ENCODE measurements around the gene CLDND1. TPM values are rescaled to one million over a fixed set of nuclear protein-coding genes. Genes with fewer than 3 reads are reported as not detected.
"Not testable (repeated sequence)": the region's sequence is repeated elsewhere in the genome, so short reads cannot be mapped to it uniquely, and the experiment has no call there.

Gene CLDND1
- total RNA-seq, 4 donors from 2014 or later: 84.6 to 191 (median 139) TPM

DNA sequence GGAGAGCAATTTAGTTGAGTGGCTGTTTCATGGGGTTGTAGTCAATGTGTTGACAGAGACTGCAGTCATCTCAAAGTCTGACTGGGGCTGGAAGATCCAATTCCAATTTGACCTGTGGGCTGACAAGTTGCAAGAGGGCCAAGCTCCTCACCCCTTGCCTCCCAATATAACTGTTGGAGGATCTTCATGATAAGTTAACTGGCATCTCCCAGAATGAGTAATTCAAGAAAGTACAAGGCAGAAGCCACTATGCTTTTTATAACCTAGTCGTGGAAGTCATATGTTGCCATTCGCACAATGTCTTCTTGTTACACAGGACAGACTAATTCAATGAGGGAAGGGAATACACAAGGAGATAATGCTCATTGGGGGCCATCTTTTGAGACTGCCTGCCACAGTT, 38.2 kb upstream of the CLDND1 start:
- Histone ChIP-seq H3K36me3 (no peaks in the 10 kb centered on the region), H3K9me3 (no peaks in the 10 kb centered on the region), H3K4me3 (no peak overlapping the region), H3K27ac (replicated peaks in 1 of 4) (no peak overlapping the region), H3K4me1 (no peaks in the 10 kb centered on the region), H3K27me3 (no peaks in the 10 kb centered on the region)
- no peak for TF ChIP-seq POLR2AphosphoS5 (IDR thresholded peaks at IDR 0.05)
- no peak for TF ChIP-seq POLR2A (IDR thresholded peaks at IDR 0.05; ENCODE audit: low read depth)
- no peak for TF ChIP-seq CTCF (IDR thresholded peaks at IDR 0.05)
- no peak for TF ChIP-seq EP300 (IDR thresholded peaks at IDR 0.05)
- WGBS: 92% methylated on average over 2 of the region's 2 CpGs
- DNase-seq (ENCODE audit: extremely low spot score): no peak
- intact Hi-C loops (cut with DNase I): no loop called here

GRCh38 chr3:98559769-98560168, 37.1 kb upstream of the CLDND1 start:
- DNase-seq (ENCODE audit: extremely low spot score); H3K27ac ChIP-seq (replicated peaks in 1 of 4); intact Hi-C loops (cut with DNase I); H3K27me3 ChIP-seq; H3K4me1 ChIP-seq; H3K36me3 ChIP-seq; H3K9me3 ChIP-seq; H3K4me3 ChIP-seq: not testable (repeated sequence)
- 91% methylated on average over 2 of the region's 2 CpGs for WGBS

GRCh38 chr3:98558100-98558827, 35.6 kb upstream of the CLDND1 start:
- H3K36me3 ChIP-seq: no peaks in the 10 kb centered on the region
- no peaks in the 10 kb centered on the region for H3K27me3 ChIP-seq
- no peak overlapping the region for H3K27ac ChIP-seq (replicated peaks in 1 of 4)
- no peak for DNase-seq (ENCODE audit: extremely low spot score)
- TF ChIP-seq POLR2AphosphoS5 (IDR thresholded peaks at IDR 0.05) (no peak), POLR2A (IDR thresholded peaks at IDR 0.05; ENCODE audit: low read depth) (no peak), CTCF (IDR thresholded peaks at IDR 0.05) (no peak), EP300 (IDR thresholded peaks at IDR 0.05) (no peak)
- no peak overlapping the region for H3K4me3 ChIP-seq
- 78% methylated on average over 6 of the region's 6 CpGs for WGBS
- H3K9me3 ChIP-seq: no peaks in the 10 kb centered on the region
- intact Hi-C loops (cut with DNase I): no loop called here
- no peaks in the 10 kb centered on the region for H3K4me1 ChIP-seq

DNA sequence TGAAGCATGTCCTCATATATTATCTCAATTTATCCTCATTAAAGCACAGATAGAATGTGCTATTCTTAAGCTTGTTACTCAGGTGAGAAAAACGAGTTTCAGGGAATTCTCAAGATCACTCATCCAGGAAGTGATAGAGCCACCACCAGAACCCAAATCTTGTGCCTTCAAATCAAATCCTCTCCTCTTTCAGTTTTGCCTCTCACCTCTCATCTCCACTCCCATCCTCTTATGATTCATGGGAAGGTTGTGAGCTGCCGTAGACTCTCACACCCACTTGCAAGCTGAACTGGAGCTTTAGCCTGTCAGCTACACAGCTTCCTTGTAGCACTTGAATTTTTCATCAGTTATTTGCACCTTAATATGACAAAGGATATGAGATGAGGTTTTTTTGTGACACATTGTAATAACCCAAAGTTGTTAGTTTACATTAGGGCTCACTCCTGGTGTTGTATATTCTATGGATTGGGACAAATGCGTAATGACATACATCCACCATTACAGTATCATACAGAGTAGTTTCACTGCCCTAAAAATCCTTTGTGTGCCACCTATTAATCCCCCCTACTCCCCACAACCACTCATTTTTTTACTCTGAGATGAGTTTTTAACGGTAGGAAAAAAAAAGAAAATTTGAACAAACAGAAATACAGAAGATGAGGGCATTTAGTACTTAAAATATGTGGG, 34.8 kb upstream of the CLDND1 start:
- Histone ChIP-seq H3K4me1 (no peaks in the 10 kb centered on the region), H3K27ac (replicated peaks in 1 of 4) (no peak overlapping the region), H3K36me3 (no peaks in the 10 kb centered on the region), H3K27me3 (no peaks in the 10 kb centered on the region), H3K4me3 (no peak overlapping the region), H3K9me3 (no peaks in the 10 kb centered on the region)
- TF ChIP-seq CTCF (IDR thresholded peaks at IDR 0.05): no peak
- TF ChIP-seq POLR2A (IDR thresholded peaks at IDR 0.05; ENCODE audit: low read depth): no peak
- TF ChIP-seq POLR2AphosphoS5 (IDR thresholded peaks at IDR 0.05): no peak
- no peak for TF ChIP-seq EP300 (IDR thresholded peaks at IDR 0.05)
- 73% methylated on average over 4 of the region's 4 CpGs for WGBS
- no peak for DNase-seq (ENCODE audit: extremely low spot score)
- intact Hi-C loops (cut with DNase I): no loop called here

- no peak overlapping the region for H3K27ac ChIP-seq (replicated peaks in 1 of 4)
- no peak for TF ChIP-seq POLR2A (IDR thresholded peaks at IDR 0.05; ENCODE audit: low read depth)
- TF ChIP-seq EP300 (IDR thresholded peaks at IDR 0.05): no peak
- no peak for TF ChIP-seq POLR2AphosphoS5 (IDR thresholded peaks at IDR 0.05)
- no peak for TF ChIP-seq CTCF (IDR thresholded peaks at IDR 0.05)
- H3K36me3 ChIP-seq: no peaks in the 10 kb centered on the region
- intact Hi-C loops (cut with DNase I): no loop called here
- H3K27me3 ChIP-seq: no peaks in the 10 kb centered on the region
- DNase-seq (ENCODE audit: extremely low spot score): no peak
- H3K9me3 ChIP-seq: no peaks in the 10 kb centered on the region
- no peaks in the 10 kb centered on the region for H3K4me1 ChIP-seq
- H3K4me3 ChIP-seq: no peak overlapping the region
- WGBS: 77% methylated on average over 7 of the region's 7 CpGs
Measured at GRCh38 chr3:98556164-98557130, 33.7 kb upstream of the CLDND1 start.
